Activated CD8-positive, alpha-beta memory T cell treated with anti-CD3 and anti-CD28 coated beads for 24 hours (primary cell): Measurements from ENCODE around the gene S100A7.
A peak's percentile ranks its signal among the peaks of the same experiment; 100 is the strongest.
"Not testable (repeated sequence)": the region's sequence is repeated elsewhere in the genome, so short reads cannot be mapped to it uniquely, and the experiment has no call there.

Experiments
- DNase-seq: peaks from one replicate; pipeline ENCODE4 v3.0.0-alpha.2; 2020

Gene S100A7

GRCh38 chr1:153429266-153430165 is 30.9 kb downstream of the S100A7 start:
- DNase-seq, result no peak

- no peak for DNase-seq
Observed at GRCh38 chr1:153428791-153429190, 31.7 kb downstream of the S100A7 start.

- no peak for DNase-seq
Observed at GRCh38 chr1:153428073-153428638, 32.3 kb downstream of the S100A7 start.

- DNase-seq, result no peak
Observed at GRCh38 chr1:153426809-153427208, 33.6 kb downstream of the S100A7 start.

- peak; percentile 83 for DNase-seq
Observed at GRCh38 chr1:153422450-153423068, 37.9 kb downstream of the S100A7 start.

GRCh38 chr1:153420306-153420705 is 40.1 kb downstream of the S100A7 start:
- no peak for DNase-seq

GRCh38 chr1:153419436-153419793 is 41.0 kb downstream of the S100A7 start:
- DNase-seq, result peak; percentile 38

- DNase-seq, result peak; percentile 28
Observed at GRCh38 chr1:153418758-153419435, 41.6 kb downstream of the S100A7 start.

- DNase-seq, result no peak
Observed at GRCh38 chr1:153417136-153417888, 43.1 kb downstream of the S100A7 start.

- no peak for DNase-seq
Observed at GRCh38 chr1:153415850-153416570, 44.4 kb downstream of the S100A7 start, which contains the start of gene S100A7A. S100A7A (plus strand) TSS chr1:153416520; CDS start chr1:153418083, 1,563 bp downstream.

GRCh38 chr1:153413961-153414360 is 46.5 kb downstream of the S100A7 start:
- DNase-seq, result not testable (repeated sequence)
